HCT116 (cell line): ENCODE results near the gene SPG11. TPM values are rescaled to one million over a fixed set of nuclear protein-coding genes. Genes with fewer than 3 reads are reported as not detected.
A peak's percentile ranks its signal among the peaks of the same experiment; 100 is the strongest.

Experiments used
- ATAC-seq: fragments of 200-7000 bp; cut with Tn5 transposase; 2 replicates; pipeline ENCODE4 v1.9.1; 2020; ENCODE audit warnings: mild to moderate bottlenecking, moderate library complexity
- BruUV-seq: library from RNA; stranded (reverse); fragments of 400-500 nt; replicated peaks from 2 replicates; lab custom pipeline; 2021; lab: Mats Ljungman, UMichigan
- CTCF ChIA-PET: fragments of 300-600 bp; sonication (Branson Sonifier 250); formaldehyde crosslinking; loops from one replicate; lab custom pipeline; 2021; ENCODE audit warnings: antibody characterized with exemption; lab: Charles Lee
- POLR2A ChIA-PET: fragments of 300-600, 350-600 bp; sonication (Branson Sonifier 250); formaldehyde crosslinking; loops from one replicate; lab custom pipeline; 2021; ENCODE audit warnings: antibody characterized with exemption; lab: Charles Lee
- RAD21 ChIA-PET, 2 experiments: fragments of 300-600 bp; sonication (Branson Sonifier 250); formaldehyde crosslinking; loops; one replicate each; lab custom pipeline; 2023; ENCODE audit warnings: low total read pairs in 2 of 2; ENCODE audit not compliant: uncharacterized antibody in 2 of 2, unreplicated experiment in 2 of 2, low non-redundant PET in 1 of 2; lab: Charles Lee
- DNase-seq: peaks from one replicate; pipeline ENCODE4 v3.0.0-alpha.2; 2010; ENCODE audit warnings: low read depth, low spot score
- H2AFZ ChIP-seq: fragments of 200-600 bp; shearing (Covaris generic), sonication (generic); 2 replicates; pipeline ENCODE4 v1.6.1; 2017; ENCODE audit warnings: low read depth, mixed run types, mixed read lengths, antibody characterized with exemption, low read length; ENCODE audit not compliant: poor library complexity, severe bottlenecking
- H3K27ac ChIP-seq: 2 replicates; pipeline ENCODE4 v1.5.1; 2012; ENCODE audit warnings: low read depth, low read length
- H3K27me3 ChIP-seq: fragments of 200-600 bp; sonication (generic); 2 replicates; pipeline ENCODE4 v1.6.1; 2016; ENCODE audit warnings: mixed run types, low read length, mixed read lengths; ENCODE audit not compliant: insufficient read depth
- H3K36me3 ChIP-seq, 2 experiments: fragments of 200-500 bp in 1 of 2; fragments of 200-600 bp in 1 of 2; sonication (Bioruptor generic) in 1 of 2; sonication (generic) in 1 of 2; 2 replicates each; pipeline versions ENCODE4 v1.5.1 to v1.6.1; 2014 to 2016; ENCODE audit warnings: low read length in 2 of 2, inconsistent platforms in 1 of 2, mixed read lengths in 1 of 2, mixed run types in 1 of 2; ENCODE audit not compliant: insufficient read depth in 2 of 2, control insufficient read depth in 1 of 2
- H3K4me1 ChIP-seq, 2 experiments: fragments of 200-600 bp in 1 of 2; sonication (generic) in 1 of 2; 2 replicates each; pipeline versions ENCODE4 v1.5.1 to v1.6.1; 2012 to 2017; ENCODE audit warnings: low read length in 2 of 2, inconsistent platforms in 1 of 2, mild to moderate bottlenecking in 1 of 2, mixed read lengths in 1 of 2, mixed run types in 1 of 2, moderate library complexity in 1 of 2; ENCODE audit not compliant: insufficient read depth in 2 of 2, control insufficient read depth in 1 of 2
- H3K4me2 ChIP-seq: fragments of 200-600 bp; sonication (generic); 2 replicates; pipeline ENCODE4 v1.6.1; 2017; ENCODE audit warnings: mixed run types, low read length, mixed read lengths
- H3K4me3 ChIP-seq, 2 experiments: fragments of 200-600 bp in 1 of 2; sonication (generic) in 1 of 2; replicated peaks in 1 of 2; 2 replicates each; pipeline ENCODE4 v1.5.1; 2011 to 2016; ENCODE audit warnings: low read length in 2 of 2, control low read depth in 1 of 2, low read depth in 1 of 2, mild to moderate bottlenecking in 1 of 2, mixed read lengths in 1 of 2, mixed run types in 1 of 2
- H3K79me2 ChIP-seq: fragments of 200-600 bp; sonication (generic); 2 replicates; pipeline ENCODE4 v1.6.1; 2017; ENCODE audit warnings: mild to moderate bottlenecking, mixed run types, low read length, moderate library complexity, mixed read lengths; ENCODE audit not compliant: insufficient read depth
- H3K9ac ChIP-seq: fragments of 200-600 bp; sonication (generic); 2 replicates; pipeline ENCODE4 v1.6.1; 2016; ENCODE audit warnings: low read length, mixed read lengths
- H3K9me2 ChIP-seq: fragments of 200-600 bp; sonication (generic), shearing (Covaris generic); 2 replicates; pipeline ENCODE4 v1.6.1; 2017; ENCODE audit warnings: mixed run types, mild to moderate bottlenecking, moderate library complexity; ENCODE audit not compliant: insufficient read depth
- H3K9me3 ChIP-seq, 2 experiments: fragments of 200-500 bp in 1 of 2; fragments of 200-600 bp in 1 of 2; sonication (Bioruptor generic) in 1 of 2; sonication (generic) in 1 of 2; 2 replicates each; pipeline ENCODE4 v1.6.1; 2014 to 2017; ENCODE audit warnings: low read length in 2 of 2, mixed read lengths in 2 of 2, inconsistent platforms in 1 of 2, low read depth in 1 of 2, mild to moderate bottlenecking in 1 of 2, mixed run types in 1 of 2, moderate library complexity in 1 of 2; ENCODE audit not compliant: control insufficient read depth in 1 of 2, insufficient read depth in 1 of 2
- H4K20me1 ChIP-seq: fragments of 200-600 bp; sonication (generic), shearing (Covaris generic); 2 replicates; pipeline ENCODE4 v1.6.1; 2017; ENCODE audit warnings: mixed run types, mild to moderate bottlenecking, moderate library complexity; ENCODE audit not compliant: insufficient read depth
- ATF3 ChIP-seq: IDR thresholded peaks from 2 replicates; pipeline ENCODE4 v1.6.1; 2012
- CBX3 ChIP-seq: IDR thresholded peaks from 2 replicates; pipeline ENCODE4 v1.6.1; 2012; ENCODE audit warnings: low read depth
- CEBPB ChIP-seq: IDR thresholded peaks from 2 replicates; pipeline ENCODE4 v1.6.1; 2012; ENCODE audit warnings: low read depth
- ELF1 ChIP-seq: IDR thresholded peaks from 2 replicates; pipeline ENCODE4 v1.6.1; 2012; ENCODE audit warnings: low read depth, borderline replicate concordance
- EZH2 ChIP-seq: fragments of 200-600 bp; sonication (generic); IDR thresholded peaks from 2 replicates; pipeline ENCODE4 v1.6.1; 2017; ENCODE audit warnings: antibody characterized with exemption, mixed run types
- EZH2phosphoT487 ChIP-seq: fragments of 200-600 bp; IDR thresholded peaks from 2 replicates; pipeline ENCODE4 v1.6.1; 2018; ENCODE audit warnings: antibody characterized with exemption, borderline replicate concordance
- FOSL1 ChIP-seq: IDR thresholded peaks from 2 replicates; pipeline ENCODE4 v1.6.1; 2012; ENCODE audit warnings: low read depth
- JUND ChIP-seq: IDR thresholded peaks from 2 replicates; pipeline ENCODE4 v1.6.1; 2012
- MAX ChIP-seq: IDR thresholded peaks from 2 replicates; pipeline ENCODE4 v1.6.1; 2012
- SIN3A ChIP-seq: IDR thresholded peaks from 2 replicates; pipeline ENCODE4 v1.6.1; 2012; ENCODE audit warnings: low read depth
- SP1 ChIP-seq: IDR thresholded peaks from 2 replicates; pipeline ENCODE4 v1.6.1; 2012; ENCODE audit warnings: low read depth
- TCF7L2 ChIP-seq: IDR thresholded peaks from 2 replicates; pipeline ENCODE4 v1.7.0; 2011; ENCODE audit warnings: borderline replicate concordance, inconsistent platforms; ENCODE audit not compliant: insufficient read depth, insufficient read length; ENCODE audit errors: extremely low read depth
- intact Hi-C: fragments of 100-400 bp; cut with micrococcal nuclease; formaldehyde crosslinking; loops from 2 replicates; pipeline ENCODE4 v1.10.0; 2022
- total RNA-seq: library from RNA; stranded (reverse); gene quantifications from one replicate; pipeline ENCODE4 v1.2.1, GENCODE V29; 2021; ENCODE audit not compliant: unreplicated experiment
- TF ChIP-seq, protein P1 (sequence below): IDR thresholded peaks from 2 replicates; pipeline ENCODE4 v1.6.1; 2011; ENCODE audit warnings: mild to moderate bottlenecking, low read length, moderate library complexity; ENCODE audit not compliant: insufficient replicate concordance; ENCODE audit errors: extremely low read depth

Gene SPG11
- total RNA-seq, 1 experiment from 2014 or later: 34.8 TPM

DNA sequence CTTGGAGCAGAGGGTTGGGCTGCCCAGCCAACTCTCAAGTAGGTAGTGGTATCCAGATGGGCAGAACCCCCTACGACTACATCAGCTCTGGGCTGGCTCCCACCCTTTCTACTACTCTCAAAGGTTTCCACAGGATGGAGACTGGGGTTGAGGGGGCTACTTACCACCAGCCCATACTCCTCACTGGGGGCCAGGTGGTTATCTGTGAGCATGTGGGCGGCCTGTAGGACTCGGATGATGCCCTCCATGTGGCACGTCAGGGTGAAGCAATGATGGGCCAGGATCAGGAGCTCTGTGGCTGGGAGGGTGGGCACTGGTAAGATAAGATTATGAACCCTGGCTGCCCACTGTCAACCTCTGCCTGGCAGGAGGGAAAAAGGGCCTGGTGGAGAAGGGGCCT lies 93.1 kb downstream of the SPG11 start:
- Histone ChIP-seq H3K36me3 (peaks cover 12 to 20% of the 10 kb centered on the region in 2 experiments), H3K9me3 (no peaks in the 10 kb centered on the region), H3K4me3 (no peak overlapping the region), H3K27me3 (no peaks in the 10 kb centered on the region), H4K20me1 (no peaks in the 10 kb centered on the region), H3K27ac (no peak overlapping the region), H2AFZ (no peak overlapping the region), H3K4me1 (no peaks in the 10 kb centered on the region), H3K9ac (no peak overlapping the region), H3K9me2 (no peaks in the 10 kb centered on the region), H3K4me2 (no peak overlapping the region), H3K79me2 (no peaks in the 10 kb centered on the region)
- intact Hi-C loops: no loop called here
- ChIA-PET RAD21 (no interaction called here), POLR2A (no interaction called here), CTCF (no interaction called here)
- TF ChIP-seq EZH2phosphoT487 (no peak), SIN3A (no peak), MAX (no peak)
- no TSS peak for BruUV-seq
- DNase-seq (no peak), ATAC-seq (no peak)

GRCh38 chr15:44569316-44569715 lies 94.1 kb downstream of the SPG11 start:
- Histone ChIP-seq H4K20me1 (no peaks in the 10 kb centered on the region), H3K27ac (no peak overlapping the region), H3K4me1 (no peaks in the 10 kb centered on the region), H3K4me3 (no peak overlapping the region), H3K36me3 (peaks cover 18 to 30% of the 10 kb centered on the region in 2 experiments), H3K9ac (no peak overlapping the region), H2AFZ (no peak overlapping the region), H3K9me3 (peaks cover 2 to 8% of the 10 kb centered on the region in 2 experiments; a peak in 2 of 4 replicates), H3K27me3 (no peaks in the 10 kb centered on the region), H3K9me2 (no peaks in the 10 kb centered on the region), H3K79me2 (no peaks in the 10 kb centered on the region), H3K4me2 (no peak overlapping the region)
- CTCF ChIA-PET: no interaction called here
- intact Hi-C loops: no loop called here
- RAD21 ChIA-PET: no interaction called here
- POLR2A ChIA-PET: interaction anchor here (0.7 kb wide), 1 partner anchor 1059 kb away, joined by 3 read pairs; no protein-coding TSS in a partner anchor
- ATAC-seq (no peak), DNase-seq (no peak)
- BruUV-seq: TSS peak; percentile 24
- TF ChIP-seq MAX (no peak), ATF3 (no peak), ELF1 (no peak), SP1 (no peak), TCF7L2 (no peak), EZH2 (no peak), FOSL1 (no peak), EZH2phosphoT487 (no peak), CBX3 (no peak), CEBPB (no peak), JUND (no peak), SIN3A (no peak)
- TF ChIP-seq, protein P1, sequence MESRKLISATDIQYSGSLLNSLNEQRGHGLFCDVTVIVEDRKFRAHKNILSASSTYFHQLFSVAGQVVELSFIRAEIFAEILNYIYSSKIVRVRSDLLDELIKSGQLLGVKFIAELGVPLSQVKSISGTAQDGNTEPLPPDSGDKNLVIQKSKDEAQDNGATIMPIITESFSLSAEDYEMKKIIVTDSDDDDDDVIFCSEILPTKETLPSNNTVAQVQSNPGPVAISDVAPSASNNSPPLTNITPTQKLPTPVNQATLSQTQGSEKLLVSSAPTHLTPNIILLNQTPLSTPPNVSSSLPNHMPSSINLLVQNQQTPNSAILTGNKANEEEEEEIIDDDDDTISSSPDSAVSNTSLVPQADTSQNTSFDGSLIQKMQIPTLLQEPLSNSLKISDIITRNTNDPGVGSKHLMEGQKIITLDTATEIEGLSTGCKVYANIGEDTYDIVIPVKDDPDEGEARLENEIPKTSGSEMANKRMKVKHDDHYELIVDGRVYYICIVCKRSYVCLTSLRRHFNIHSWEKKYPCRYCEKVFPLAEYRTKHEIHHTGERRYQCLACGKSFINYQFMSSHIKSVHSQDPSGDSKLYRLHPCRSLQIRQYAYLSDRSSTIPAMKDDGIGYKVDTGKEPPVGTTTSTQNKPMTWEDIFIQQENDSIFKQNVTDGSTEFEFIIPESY: no peak
- TF ChIP-seq, all 23 proteins: peak for 0
